Stimulated activated CD4-positive, alpha-beta T cell treated with anti-CD3 and anti-CD28 coated beads, Interleukin-12 subunit alpha, Interleukin-12 subunit beta, amount 100 ng/mL, for 48 hours (primary cell): ENCODE measurements around the gene RNF175.
"Not testable (repeated sequence)": the region's sequence is repeated elsewhere in the genome, so short reads cannot be mapped to it uniquely, and the experiment has no call there.

Experiments
- DNase-seq, 3 donors: peaks; one replicate each; pipeline ENCODE4 v3.0.0-alpha.2; 2020; ENCODE audit warnings: low read depth in 2 of 3, low spot score in 1 of 3

The RNF175 gene

GRCh38 chr4:153684182-153684970 lies 75.4 kb downstream of the RNF175 start, which contains the start of gene TLR2:
Gene TLR2, plus strand, starts transcription at chr4:153684280. Its CDS starts 18,628 bp downstream, at chr4:153702908.
- DNase-seq: peak; percentile 25 to 55 (median 34)

GRCh38 chr4:153683763-153684181 lies 76.1 kb downstream of the RNF175 start:
- no peak for DNase-seq

GRCh38 chr4:153679486-153679885 lies 80.3 kb downstream of the RNF175 start:
- no peak for DNase-seq

- no peak for DNase-seq
Observed at GRCh38 chr4:153676984-153677383, 82.8 kb downstream of the RNF175 start.

- DNase-seq: no peak
Observed at GRCh38 chr4:153676486-153676885, 83.3 kb downstream of the RNF175 start.

GRCh38 chr4:153669838-153670237 lies 90.0 kb downstream of the RNF175 start:
- no peak for DNase-seq

GRCh38 chr4:153668647-153669046 lies 91.2 kb downstream of the RNF175 start:
- DNase-seq: no peak

GRCh38 chr4:153666505-153666904 lies 93.3 kb downstream of the RNF175 start:
- not testable (repeated sequence) for DNase-seq

- DNase-seq: no peak
Observed at GRCh38 chr4:153663667-153664066, 96.2 kb downstream of the RNF175 start.

- DNase-seq: no peak
Observed at GRCh38 chr4:153661908-153662307, 97.9 kb downstream of the RNF175 start.

GRCh38 chr4:153661215-153661822 lies 98.5 kb downstream of the RNF175 start:
- DNase-seq: no peak
